Measurements from ENCODE around the gene SORL1-AS1.
A peak's percentile ranks its signal among the peaks of the same experiment; 100 is the strongest.

The SORL1-AS1 gene

GRCh38 chr11:121497176-121497998 is 44.6 kb upstream of the SORL1-AS1 start:
- DNase-seq (ENCODE audit: low spot score) = no peak
- intact Hi-C loops (cut with DNase I) = no loop called here
- no peak for TF ChIP-seq POLR2AphosphoS5 (IDR thresholded peaks at IDR 0.05)
- no peak for TF ChIP-seq POLR2A (IDR thresholded peaks at IDR 0.05)
- no peak for TF ChIP-seq CTCF (IDR thresholded peaks at IDR 0.05)

GRCh38 chr11:121494355-121495099 is 41.8 kb upstream of the SORL1-AS1 start:
- H3K27ac ChIP-seq = no peak overlapping the region
- no peak for DNase-seq (ENCODE audit: low spot score)
- H3K4me3 ChIP-seq = no peak overlapping the region
- H3K27me3 ChIP-seq (replicated peaks; ENCODE audit: insufficient read depth) = no peaks in the 10 kb centered on the region
- intact Hi-C loops (cut with DNase I) = no loop called here
- TF ChIP-seq POLR2A (IDR thresholded peaks at IDR 0.05) (no peak), POLR2AphosphoS5 (IDR thresholded peaks at IDR 0.05) (no peak), CTCF (IDR thresholded peaks at IDR 0.05) (no peak)
- H3K36me3 ChIP-seq = peaks cover 0 to 3% of the 10 kb centered on the region in 2 donors
- no peaks in the 10 kb centered on the region for H3K9me3 ChIP-seq
- no peaks in the 10 kb centered on the region for H3K4me1 ChIP-seq (replicated peaks)
- WGBS = 67% methylated on average over 7 of the region's 7 CpGs

More at GRCh38 chr11:121497176-121497998, 44.6 kb upstream of the SORL1-AS1 start:
- Histone ChIP-seq H3K36me3 (peaks cover 0 to 3% of the 10 kb centered on the region in 2 donors), H3K4me3 (no peak overlapping the region), H3K4me1 (replicated peaks) (no peaks in the 10 kb centered on the region), H3K27ac (no peak overlapping the region), H3K27me3 (replicated peaks; ENCODE audit: insufficient read depth) (no peaks in the 10 kb centered on the region), H3K9me3 (no peaks in the 10 kb centered on the region)
- 87% methylated on average over 5 of the region's 5 CpGs for WGBS

GRCh38 chr11:121489823-121490222 is 37.1 kb upstream of the SORL1-AS1 start:
- H3K36me3 ChIP-seq = no peaks in the 10 kb centered on the region
- TF ChIP-seq POLR2AphosphoS5 (IDR thresholded peaks at IDR 0.05) = no peak
- no peak for TF ChIP-seq CTCF (IDR thresholded peaks at IDR 0.05)
- no peak for TF ChIP-seq POLR2A (IDR thresholded peaks at IDR 0.05)
- H3K27ac ChIP-seq = no peak overlapping the region
- H3K4me3 ChIP-seq = no peak overlapping the region
- intact Hi-C loops (cut with DNase I) = no loop called here
- no peaks in the 10 kb centered on the region for H3K27me3 ChIP-seq (replicated peaks; ENCODE audit: insufficient read depth)
- WGBS = 85% methylated on average over 2 of the region's 2 CpGs
- peaks cover 9% of the 10 kb centered on the region for H3K4me1 ChIP-seq (replicated peaks)
- no peak for DNase-seq (ENCODE audit: low spot score)
- no peaks in the 10 kb centered on the region for H3K9me3 ChIP-seq

- TF ChIP-seq POLR2A (IDR thresholded peaks at IDR 0.05) (no peak), POLR2AphosphoS5 (IDR thresholded peaks at IDR 0.05) (peak; percentile 22), CTCF (IDR thresholded peaks at IDR 0.05) (no peak)
- no peak for DNase-seq (ENCODE audit: low spot score)
- Histone ChIP-seq H3K27ac (peak overlapping the region in 1 of 2 donors; percentile 22), H3K9me3 (no peaks in the 10 kb centered on the region), H3K4me3 (no peak overlapping the region), H3K27me3 (replicated peaks; ENCODE audit: insufficient read depth) (no peaks in the 10 kb centered on the region), H3K4me1 (replicated peaks) (peaks cover 9% of the 10 kb centered on the region), H3K36me3 (no peaks in the 10 kb centered on the region)
- 61% methylated on average over 6 of the region's 6 CpGs for WGBS
- intact Hi-C loops (cut with DNase I) = no loop called here
Observed at GRCh38 chr11:121488641-121489040, 35.9 kb upstream of the SORL1-AS1 start.
